UCSD-AML1 (cell line): Measurements from ENCODE around the gene CTTNBP2.

Experiments used
- DNase-seq: peaks from one replicate; lab custom pipeline; 2025; ENCODE audit not compliant: unreplicated experiment; lab: John Stamatoyannopoulos, UW

The CTTNBP2 gene

GRCh38 chr7:117872561-117873309 is 506 bp downstream of the CTTNBP2 start:
- no peak for DNase-seq

DNA sequence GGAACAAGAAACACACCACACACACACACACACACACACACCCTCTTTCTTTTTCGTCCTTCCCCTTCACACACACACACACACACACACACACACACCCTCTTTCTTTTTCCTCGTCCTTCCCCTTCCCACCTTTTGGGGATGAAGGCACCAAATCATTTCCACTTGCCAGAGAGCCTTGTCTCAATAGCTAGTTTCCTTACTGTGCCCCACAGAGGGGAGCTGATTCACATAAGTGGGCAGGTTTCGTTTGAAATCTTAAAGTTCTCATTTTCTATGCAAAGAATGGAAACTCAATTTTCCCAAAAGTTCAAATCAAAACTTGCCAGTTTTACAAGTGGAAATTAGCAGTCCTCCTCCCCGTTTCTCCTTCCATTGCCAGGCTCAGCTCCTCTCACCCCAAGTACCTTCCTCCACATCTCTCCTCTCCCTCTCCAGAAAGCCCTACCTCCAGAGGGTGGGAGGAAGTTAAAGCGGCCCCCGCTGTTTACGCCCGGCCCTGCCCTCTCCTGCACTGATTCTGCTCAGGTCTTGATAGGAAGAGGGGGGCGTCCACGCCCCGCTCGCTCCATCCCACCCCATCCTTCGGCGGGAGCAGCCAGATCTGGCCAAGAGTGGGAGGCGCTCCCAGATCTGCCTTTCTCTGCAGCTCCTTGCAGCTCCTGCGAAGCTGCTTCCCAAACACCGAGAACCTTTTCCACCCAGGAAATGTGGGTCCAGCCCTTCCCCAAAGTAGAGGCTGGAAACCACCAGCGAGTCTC is 1.3 kb downstream of the CTTNBP2 start:
- no peak for DNase-seq

DNA sequence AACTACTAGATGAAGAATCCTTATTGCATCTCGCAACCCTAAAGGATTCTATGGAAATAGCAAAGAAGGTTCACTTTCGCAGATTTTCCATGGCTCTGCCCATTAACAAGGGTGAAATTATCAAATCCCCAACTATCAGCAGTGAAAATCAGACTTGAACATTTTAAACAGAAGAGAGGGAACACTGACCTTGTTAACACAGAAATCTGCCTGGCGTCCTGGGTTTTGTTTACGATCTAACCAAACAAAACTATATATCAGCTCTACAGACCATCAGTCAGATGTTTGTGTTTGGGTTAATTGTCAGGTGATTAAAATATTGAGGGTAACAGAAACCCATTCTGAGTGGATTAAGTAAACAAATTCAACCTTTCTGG is 1.9 kb downstream of the CTTNBP2 start:
- DNase-seq = no peak

DNA sequence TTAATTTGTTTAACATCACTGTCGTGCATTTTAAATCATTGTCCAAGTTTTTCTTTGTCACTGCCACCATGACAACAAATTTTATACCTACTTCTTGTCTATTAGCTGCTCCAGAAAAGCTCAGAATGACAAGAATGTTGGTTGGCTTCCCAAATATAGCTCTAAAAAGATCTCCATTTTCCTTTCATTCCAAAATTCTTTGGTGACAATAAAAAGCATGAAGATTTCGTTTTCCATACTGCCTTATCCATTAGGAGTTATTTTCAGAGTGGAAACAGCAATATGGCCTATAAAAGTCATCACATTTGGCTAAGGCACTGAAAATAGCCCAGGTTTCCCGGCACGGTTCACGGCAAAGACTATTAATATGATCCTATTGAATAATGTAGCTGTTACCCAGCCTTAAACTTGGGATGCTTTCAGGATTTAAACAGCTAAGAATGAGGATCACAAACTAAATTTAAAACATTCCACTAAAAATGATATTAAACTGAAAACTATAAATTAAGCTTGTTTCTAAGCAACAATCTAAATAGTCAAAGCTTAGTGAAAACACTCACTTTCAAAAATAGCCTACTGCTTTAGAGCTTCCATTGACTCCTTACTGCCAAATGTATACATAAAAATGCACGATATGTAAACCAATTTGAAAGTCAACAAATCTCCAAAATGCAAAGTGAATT is 2.7 kb downstream of the CTTNBP2 start:
- DNase-seq = no peak

DNA sequence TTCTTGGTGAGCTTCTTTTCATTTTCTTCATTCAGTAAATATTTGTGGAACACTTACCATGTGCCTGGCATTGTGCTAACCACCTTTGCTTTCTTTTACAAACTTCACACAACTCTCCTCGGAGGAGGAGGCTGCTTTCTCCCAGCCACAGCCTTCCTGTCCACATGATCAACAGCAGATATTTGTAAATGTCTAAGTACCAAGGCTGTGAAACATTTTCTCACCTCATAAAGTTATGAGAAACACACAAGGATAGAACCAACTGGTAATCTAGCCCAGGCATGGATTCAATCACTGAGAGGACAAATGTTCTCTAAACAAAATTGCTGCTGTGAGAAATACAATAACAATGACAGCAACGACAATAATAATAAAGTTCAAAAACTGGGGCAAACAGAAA is 3.9 kb downstream of the CTTNBP2 start:
- no peak for DNase-seq

- no peak for DNase-seq
Measured at GRCh38 chr7:117863618-117864017, 9.6 kb downstream of the CTTNBP2 start.

- DNase-seq = no peak
Measured at GRCh38 chr7:117862378-117862777, 10.9 kb downstream of the CTTNBP2 start.

GRCh38 chr7:117859246-117859812 is 13.9 kb downstream of the CTTNBP2 start:
- DNase-seq = no peak

- DNase-seq = no peak
Measured at GRCh38 chr7:117858712-117859111, 14.5 kb downstream of the CTTNBP2 start.

- DNase-seq = no peak
Measured at GRCh38 chr7:117857718-117858117, 15.5 kb downstream of the CTTNBP2 start.

- no peak for DNase-seq
Measured at GRCh38 chr7:117856196-117856595, 17.0 kb downstream of the CTTNBP2 start.

DNA sequence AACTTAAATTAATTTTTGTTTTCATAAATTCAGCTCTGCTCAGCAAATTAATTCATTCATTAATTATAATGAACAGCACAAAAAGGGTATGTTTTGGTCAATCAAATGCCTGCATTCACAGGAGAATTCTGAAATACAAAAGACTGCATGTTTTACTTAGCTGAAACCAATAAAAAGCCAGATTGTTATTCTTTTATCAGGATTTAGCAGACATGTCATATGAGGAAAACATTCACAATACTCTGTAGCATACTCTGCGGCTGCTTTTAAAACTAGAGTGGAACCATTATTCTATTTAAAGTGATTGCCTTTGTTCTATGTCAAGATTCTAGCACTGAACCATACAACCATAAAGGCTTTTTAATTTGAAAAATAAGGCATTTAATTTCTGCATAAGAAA is 19.1 kb downstream of the CTTNBP2 start:
- DNase-seq = no peak

DNA sequence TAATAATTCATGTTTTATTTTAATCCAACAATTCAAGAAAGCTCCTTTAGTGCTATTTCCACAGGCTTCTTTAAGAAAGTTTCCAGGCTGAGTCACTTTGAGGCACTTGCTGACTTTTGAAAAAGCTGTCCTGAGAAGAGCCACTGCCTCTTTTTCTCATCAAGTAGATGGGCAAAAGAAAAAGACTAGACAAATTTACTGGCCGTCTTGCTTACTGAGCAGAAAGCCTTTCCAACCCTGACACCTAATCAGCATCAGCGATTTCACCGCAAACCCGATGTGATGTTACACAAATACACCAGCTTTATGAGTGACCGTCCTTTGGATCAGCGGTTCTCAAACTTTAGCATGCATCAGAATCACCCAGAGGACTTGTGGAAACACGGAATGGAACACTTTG is 24.3 kb downstream of the CTTNBP2 start:
- DNase-seq = no peak

DNA sequence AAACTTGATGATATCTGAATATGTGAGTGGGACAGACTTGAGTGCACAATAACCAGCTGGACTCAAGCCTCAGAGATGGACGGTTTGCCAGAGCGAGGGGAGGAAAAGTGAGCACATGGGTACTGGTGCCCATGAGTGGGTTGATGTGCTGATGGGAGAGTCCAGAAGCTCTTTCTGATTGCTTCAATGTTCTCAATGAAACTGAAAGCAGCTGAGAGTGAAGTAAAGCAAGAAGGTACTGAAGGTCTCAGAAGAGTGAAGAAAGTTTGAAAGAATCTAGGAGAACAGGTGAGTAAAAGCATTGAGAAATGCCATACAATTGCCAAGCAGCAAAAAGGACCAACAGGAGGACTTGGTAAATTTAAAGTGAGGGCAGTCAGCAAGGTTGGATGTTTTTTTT is 28.6 kb downstream of the CTTNBP2 start:
- DNase-seq = no peak

DNA sequence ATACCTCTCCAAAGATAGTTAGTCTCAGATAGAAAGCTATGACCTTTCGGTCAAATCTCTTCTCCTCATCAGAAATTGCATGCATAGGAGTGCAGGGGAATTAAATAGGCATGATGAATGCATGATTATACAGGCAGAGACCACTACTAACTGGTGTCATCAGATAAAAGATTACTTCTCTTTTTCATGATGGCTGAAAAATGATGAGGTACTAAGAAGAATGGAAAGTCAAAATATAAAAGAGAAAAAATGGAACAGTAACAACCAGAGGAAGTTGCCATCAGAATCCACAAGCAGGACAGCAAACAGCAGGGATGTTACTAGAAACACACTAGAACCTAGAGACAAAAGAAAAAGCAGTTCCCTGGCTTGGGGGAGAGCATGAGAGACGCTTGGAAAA is 31.6 kb downstream of the CTTNBP2 start:
- DNase-seq = no peak

DNA sequence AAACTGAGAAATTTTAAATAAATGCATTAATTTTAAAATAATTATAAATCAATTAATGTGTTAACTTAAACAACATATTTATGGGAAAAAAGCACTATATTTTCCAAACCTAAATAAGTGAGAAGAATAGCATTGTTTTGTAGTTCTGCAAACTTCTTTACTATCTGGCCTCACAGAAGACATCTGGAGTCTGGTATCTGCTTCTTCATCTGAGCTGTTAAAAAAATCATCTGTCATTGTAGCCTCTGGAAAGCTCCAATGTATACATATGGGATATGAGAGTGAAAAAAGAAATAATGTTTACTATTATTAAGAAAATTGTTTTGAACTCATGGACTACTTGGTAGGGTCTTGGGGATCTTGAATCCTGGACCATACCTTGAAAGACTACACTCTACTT is 32.2 kb downstream of the CTTNBP2 start:
- DNase-seq = no peak

GRCh38 chr7:117839507-117839906 is 33.7 kb downstream of the CTTNBP2 start:
- DNase-seq = no peak

GRCh38 chr7:117837841-117838240 is 35.4 kb downstream of the CTTNBP2 start:
- no peak for DNase-seq

GRCh38 chr7:117835016-117835664 is 38.1 kb downstream of the CTTNBP2 start:
- no peak for DNase-seq

DNA sequence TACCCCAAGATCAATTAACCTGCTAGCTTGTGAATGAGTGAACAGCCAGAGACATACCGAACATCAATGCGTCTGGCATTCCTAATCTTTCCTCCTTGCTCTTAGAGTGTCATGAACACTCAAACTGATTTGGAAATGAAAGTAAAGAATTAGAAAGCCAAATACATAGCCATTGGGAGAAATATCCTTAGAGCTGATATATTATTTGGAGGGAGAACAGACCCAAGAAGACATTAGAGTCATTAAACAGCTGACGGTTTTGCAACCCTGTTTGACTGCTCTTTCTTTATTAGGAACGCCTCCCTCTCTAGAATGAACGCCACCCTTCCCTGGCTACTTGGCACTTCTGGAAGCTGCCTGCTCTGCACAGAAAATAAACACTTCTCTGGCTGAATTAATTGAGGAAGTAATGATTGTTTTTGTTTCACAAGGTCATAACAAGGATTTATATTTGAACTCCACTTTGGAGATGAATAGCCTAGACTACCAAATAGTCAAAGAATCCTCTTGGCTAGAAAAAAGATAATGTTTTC is 42.8 kb downstream of the CTTNBP2 start:
- no peak for DNase-seq
